Kidney glomerular epithelial cell (primary cell): Measurements from ENCODE around the gene SOX12.
A peak's percentile ranks its signal among the peaks of the same experiment; 100 is the strongest.

ENCODE experiments used
- DNase-seq: peaks from one replicate; lab custom pipeline; 2025; lab: John Stamatoyannopoulos, UW

Gene SOX12

GRCh38 chr20:325045-325888, at the start of gene SOX12:
TSS of gene SOX12 (plus strand) at chr20:325552. CDS start at chr20:325925, 373 bp downstream.
- peak; percentile 82 for DNase-seq

- no peak for DNase-seq
Measured at GRCh38 chr20:275791-276190, 49.6 kb upstream of the SOX12 start.

DNA sequence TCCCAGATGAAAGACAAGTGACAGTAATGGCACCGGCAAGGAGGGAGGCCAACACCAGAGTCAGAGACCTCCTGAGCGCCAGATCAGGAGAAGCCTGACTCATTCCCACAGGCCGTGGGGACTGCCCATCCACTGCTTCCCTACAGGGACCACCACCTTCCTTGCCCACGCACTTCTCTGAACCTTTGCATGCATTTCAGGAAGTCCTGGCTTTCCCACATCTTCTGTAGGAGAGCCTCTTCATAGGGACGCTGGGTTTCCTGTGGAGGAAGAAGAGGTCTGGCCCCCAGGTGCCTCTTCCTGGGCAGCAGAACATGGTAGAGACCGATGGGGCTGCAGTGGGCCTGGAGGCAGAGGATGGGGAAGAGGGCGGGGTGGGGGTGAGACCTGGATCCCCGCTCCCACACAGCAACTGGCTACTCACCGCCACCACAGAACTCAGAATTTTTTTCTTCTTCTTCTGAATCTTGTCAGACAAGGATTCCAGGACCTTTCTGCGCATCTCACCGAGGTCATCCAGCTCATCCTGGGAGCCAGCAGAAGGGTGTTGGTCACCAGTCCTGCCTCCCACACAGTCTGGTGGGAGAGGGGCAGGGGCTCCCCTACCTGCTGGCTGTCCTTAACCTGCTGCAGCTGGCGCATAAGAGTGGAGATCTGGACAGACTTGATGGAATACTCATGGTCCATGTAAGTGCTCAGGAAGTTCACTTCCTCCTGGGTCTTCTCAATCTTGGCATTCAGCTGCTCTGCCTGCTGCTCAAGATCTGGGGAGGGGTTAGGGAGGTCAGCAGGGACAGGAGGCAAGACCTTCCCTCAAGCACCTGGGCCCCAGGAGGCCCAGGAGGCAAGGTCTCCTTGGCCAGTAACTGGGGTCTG, 48.5 kb upstream of the SOX12 start:
- DNase-seq, result no peak

DNA sequence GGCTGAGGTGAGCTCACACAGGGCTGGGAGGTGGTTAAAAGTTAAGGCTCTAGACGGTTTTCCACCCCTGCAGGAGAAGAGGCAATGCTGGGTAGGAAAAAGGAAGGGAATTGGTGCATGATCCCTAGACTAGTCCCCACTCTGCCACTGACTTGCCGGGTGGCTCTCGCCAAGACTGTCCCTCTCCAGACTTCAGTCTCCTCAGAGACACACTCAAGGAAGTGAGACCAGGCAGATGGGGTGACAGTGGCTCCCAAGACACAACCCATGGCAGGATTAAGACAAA, 47.9 kb upstream of the SOX12 start:
- DNase-seq, result no peak

DNA sequence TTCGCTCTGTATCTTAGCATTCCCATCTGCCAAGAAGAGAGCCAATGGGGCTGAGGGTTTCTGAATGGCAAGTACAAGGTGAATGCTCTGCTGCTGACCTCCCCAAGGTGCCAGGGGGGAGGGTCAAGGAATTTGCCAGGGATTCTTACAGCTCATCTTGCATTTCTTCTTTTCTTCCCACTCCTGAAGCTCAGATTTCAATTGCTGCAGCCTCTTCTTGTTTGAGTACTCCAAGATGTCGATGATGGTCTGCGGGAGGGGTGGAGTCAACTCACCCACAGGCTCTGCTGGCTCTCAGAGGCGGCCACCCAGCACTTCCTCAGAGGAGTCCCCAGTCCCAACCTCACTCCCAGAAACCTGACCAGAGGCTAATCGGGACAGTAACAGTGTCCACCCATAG, 47.2 kb upstream of the SOX12 start:
- no peak for DNase-seq

- DNase-seq, result no peak
Measured at GRCh38 chr20:278607-279571, 46.5 kb upstream of the SOX12 start.

DNA sequence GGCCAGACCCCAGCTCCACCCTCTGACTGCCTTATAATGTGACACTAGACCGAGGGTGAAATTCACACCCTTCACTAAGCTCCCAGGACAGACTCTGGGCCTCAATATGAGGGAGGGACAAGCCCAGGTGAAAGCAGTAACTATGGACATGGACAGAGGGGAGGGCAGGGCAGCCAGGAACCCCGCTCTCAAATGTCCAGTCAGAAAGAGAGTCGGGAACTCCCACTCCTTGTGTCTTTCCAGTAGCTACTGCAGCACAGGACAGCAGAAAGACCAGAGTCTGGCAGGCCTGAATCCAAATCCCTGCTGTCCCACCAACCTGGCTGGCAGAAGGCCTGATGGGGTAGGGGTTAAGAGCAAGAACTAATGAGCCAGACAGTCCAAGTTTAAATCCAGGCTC, 41.2 kb upstream of the SOX12 start:
- DNase-seq, result no peak

DNA sequence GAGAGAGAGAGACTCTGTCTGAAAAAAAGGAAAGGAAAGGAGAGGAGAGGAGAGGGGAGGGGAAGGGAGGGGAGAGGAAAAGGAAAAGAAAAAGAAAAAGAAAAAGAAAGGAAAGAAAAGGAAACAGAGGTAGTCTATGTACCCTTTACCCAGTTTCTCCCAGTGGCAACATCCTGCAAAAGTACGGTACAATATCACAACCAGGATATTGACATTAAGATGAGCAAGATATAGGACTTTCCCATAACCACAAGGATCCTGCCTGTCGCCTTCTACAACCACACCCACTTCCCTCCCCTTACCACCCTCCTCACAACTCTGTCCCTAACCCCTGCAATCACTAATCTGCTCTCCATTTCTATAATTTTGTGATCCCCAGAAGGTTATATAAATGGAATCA, 38.8 kb upstream of the SOX12 start:
- no peak for DNase-seq

GRCh38 chr20:288956-289692, 36.2 kb upstream of the SOX12 start:
- DNase-seq, result no peak

DNA sequence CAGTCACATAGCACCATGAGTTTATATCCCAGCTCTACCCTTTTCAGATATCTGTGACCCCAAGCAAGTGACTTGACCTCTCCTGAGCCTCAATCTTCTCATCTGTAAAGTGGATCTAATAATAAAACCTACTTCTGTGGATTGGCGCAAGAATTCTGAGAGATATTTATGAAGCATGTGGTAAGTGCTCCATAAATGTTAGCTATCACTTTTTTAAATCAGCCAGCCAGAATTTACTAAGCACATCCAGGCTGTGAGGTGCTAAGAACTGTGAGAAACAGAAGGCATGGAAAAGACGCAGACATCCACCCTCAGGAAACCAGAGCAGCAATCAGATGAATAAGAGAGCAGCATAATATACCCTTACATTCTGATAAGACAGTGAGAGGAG, 35.7 kb upstream of the SOX12 start:
- no peak for DNase-seq

DNA sequence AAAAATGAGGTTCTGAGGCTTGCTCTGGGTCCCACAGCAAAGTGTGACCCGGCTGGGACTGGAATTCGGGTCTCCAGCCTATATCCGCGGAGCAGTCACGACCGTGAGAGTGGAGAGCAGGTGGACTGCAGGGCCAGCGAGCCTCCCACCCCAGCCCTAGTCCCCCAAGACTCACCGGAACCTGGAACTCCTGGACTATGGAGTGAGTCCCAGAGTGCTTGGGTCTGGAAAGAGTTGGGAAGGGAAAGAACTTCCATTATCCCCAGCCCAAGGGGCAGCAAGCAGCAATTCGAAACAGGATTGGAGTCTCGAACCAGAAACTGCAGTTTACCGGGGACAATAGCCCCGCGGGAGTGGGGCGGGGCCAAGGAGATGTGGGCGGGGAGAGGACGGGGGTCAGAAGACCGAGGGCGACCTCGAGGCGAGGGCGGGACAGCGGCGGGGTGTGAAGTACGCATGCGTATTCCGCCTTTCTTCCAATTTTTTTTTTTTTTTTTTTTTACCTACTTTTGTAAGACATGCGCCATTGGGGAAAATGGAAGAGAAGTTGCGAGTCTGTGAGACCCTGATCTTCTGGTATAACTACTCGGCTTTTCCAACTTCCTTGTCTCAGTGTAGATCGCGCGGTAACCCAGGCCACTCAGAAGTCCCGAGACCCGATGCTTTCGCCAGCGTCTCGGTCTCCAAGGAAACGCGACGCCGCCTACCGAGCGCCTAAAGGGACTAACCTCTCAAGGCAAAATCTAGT, 35.1 kb upstream of the SOX12 start, which contains the start of gene C20orf96:
C20orf96 (minus strand) TSS at position 667 of the 748 bp plus-strand sequence; CDS start at position 527, 140 bp downstream.
- DNase-seq, result peak; percentile 91

DNA sequence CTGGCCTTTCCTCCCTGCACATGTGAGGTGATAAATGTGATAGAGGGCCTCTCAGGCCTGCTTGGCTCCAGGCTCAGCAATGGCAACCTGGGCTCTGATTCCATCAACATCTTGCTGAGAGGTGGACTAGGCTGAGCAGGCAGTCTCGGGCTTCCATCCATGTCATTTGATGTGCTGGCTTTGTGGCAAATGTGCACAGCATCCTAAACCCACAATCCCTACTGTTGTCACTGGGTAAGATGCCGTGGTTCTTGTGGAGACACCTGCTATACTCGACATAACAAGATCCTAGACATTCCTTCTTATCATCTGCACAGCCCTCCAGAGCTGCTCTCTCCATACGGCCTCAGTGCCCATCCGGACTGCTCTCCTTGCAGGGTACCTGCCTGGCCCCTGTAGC, 30.8 kb upstream of the SOX12 start:
- no peak for DNase-seq

DNA sequence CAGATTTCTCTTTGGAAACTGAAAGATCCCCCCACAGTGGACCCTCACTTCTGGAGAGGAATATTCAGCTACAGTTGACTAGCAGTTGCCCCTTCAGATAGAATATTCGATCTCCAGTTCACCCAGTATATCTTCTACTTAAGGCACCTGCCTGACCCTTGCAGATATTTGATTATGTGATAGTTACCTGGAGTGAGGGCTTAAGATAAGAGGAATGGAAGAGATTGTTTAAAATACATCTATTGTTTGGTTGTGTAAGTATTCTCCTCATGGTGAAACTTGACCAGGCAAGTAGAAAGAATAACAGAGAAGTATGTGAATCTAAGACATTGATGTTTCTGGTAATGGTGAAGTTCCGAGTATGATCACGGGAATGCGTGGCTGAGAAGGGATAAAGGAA, 29.5 kb upstream of the SOX12 start:
- no peak for DNase-seq

DNA sequence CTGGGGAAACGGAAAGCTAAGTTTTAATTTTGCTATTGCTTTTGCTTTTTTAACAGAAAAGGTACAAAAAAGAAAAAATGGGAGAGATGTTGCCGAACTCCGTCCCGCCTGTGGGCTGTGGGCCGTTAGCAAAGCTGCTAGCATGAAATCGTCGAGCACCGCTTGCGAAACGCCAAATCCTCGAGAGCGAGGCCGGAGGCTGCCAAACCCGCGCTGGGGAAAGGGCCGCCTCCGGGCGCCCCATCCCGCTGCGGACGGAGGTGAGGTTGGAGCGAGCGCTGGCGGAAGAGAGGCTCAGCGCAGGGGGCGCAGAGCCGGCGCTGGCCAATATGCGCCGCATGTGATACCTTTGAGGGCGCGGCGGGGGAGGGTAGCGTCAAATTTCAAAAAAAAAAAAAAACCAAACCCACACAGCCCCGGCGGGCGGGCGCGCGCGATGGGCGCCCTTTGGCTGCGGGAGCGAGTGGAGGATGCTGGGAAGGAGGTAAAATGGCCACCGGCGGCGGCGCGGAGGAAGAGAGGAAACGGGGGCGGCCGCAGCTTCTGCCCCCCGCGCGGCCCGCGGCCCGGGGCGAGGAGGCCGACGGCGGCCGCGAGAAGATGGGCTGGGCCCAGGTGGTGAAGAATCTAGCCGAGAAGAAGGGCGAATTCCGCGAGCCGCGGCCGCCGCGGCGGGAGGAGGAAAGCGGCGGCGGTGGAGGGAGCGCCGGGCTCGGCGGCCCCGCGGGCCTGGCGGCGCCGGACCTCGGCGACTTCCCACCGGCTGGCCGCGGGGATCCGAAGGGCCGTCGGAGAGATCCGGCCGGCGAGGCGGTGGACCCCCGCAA, 28.0 kb upstream of the SOX12 start, which contains the start of gene ZCCHC3:
ZCCHC3 (plus strand) TSS at position 473 of the 827 bp plus-strand sequence; CDS start at position 490, 17 bp downstream.
- DNase-seq, result peak; percentile 61

DNA sequence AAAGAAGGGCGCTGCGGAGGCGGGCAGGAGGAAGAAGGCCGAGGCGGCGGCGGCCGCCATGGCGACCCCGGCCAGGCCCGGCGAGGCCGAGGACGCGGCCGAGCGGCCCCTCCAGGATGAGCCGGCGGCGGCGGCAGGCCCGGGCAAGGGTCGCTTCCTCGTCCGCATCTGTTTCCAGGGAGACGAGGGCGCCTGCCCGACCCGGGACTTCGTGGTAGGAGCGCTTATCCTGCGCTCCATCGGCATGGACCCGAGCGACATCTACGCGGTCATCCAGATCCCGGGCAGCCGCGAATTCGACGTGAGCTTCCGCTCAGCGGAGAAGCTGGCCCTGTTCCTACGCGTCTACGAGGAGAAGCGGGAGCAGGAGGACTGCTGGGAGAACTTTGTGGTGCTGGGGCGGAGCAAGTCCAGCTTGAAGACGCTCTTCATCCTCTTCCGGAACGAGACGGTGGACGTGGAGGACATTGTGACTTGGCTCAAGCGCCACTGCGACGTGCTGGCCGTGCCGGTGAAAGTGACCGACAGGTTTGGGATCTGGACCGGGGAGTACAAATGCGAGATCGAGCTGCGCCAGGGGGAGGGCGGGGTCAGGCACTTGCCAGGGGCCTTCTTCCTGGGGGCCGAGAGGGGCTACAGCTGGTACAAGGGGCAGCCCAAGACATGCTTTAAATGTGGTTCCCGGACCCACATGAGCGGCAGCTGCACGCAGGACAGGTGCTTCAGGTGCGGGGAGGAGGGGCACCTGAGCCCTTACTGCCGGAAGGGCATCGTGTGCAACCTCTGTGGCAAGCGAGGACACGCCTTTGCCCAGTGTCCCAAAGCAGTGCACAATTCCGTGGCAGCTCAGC, 27.2 kb upstream of the SOX12 start:
- DNase-seq, result peak; percentile 10

DNA sequence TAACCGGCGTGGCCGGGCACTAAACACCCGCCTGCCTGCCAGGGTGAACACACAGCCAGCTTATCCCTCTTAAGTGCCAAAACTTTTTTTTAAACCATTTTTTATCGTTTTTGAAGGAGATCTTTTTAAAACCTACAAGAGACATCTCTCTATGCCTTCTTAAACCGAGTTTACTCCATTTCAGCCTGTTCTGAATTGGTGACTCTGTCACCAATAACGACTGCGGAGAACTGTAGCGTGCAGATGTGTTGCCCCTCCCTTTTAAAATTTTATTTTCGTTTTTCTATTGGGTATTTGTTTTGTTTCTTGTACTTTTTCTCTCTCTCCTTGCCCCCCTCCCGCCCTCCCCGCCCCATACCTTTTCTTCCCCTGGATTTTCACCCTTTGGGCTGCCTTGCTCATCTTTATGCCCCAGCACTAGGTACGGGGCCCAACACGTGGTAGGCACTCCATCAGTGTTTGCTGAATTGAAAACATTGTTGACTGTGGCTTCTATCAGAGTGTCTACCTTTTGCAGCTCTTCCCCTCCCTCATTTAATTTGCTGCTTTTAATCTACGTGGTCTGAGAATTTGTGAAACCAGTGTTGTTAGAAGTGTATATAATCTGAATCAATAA, 26.5 kb upstream of the SOX12 start:
- no peak for DNase-seq

DNA sequence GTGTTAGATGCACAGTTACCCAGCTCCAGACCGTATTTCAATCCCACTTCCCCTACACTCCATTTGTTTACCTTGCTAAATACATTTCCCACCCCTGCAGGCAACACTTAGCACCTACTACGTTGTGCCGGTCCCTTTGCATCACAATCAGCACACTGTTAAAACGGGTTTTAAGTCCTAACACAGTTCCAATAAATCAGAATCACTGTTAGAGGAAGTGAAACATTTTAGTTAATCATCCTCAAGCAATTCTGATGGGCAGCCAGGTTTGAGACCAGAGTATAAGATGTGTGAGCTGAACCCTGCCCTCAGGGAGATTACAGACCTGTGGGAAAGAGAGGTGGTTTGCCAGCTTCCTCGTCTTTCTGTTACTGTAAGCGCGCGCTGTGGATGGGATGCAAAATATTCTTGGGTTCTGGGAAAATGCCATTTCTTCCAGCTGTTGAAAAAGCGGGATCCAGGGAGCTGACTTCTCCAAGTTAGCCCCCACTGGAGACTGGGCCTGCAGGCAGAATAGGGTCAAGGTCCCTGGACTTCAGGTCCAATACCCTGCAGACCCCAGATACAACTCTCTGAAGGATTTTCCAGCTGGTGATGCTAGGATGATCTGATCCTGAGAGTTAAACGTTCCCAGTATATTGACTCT, 24.9 kb upstream of the SOX12 start:
- no peak for DNase-seq
